ENCODE measurements around the gene CHRM1.

DNA sequence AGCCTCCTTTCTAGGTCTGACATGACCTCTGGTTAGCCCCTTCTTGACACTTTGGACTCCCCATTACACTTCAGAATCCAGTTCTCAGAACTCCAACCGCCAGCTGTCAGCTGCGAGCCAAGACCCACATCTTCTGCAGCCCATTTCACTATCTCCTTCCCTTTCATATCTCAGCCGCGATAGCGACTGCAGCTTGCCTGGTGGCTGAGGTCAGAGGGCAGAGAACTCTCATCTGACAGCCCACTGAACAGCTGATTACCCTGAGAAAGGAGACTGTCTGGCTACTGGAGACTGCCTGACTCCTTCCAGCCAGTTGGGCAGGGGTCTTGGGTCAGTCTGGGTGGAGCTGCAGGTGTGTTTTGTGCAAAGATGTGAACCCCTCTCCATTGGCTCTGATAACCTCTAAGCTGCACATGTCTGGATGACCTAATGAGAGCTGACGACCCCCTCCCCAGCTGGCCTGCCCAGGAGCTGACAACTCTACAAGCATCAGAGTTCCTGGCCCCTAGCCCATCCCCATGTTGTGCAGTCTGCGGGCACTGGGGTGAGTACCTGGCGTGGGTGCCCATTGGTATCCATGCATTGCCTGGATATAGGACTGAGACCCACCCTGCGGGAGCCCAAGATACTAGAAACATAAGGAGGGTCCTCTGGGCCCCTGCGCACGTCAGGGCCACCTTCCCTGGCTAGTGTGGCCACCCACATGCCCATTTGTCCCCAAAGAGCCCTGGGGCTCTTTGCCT is 1.1 kb downstream of the CHRM1 start:
- TF ChIP-seq, protein P1, sequence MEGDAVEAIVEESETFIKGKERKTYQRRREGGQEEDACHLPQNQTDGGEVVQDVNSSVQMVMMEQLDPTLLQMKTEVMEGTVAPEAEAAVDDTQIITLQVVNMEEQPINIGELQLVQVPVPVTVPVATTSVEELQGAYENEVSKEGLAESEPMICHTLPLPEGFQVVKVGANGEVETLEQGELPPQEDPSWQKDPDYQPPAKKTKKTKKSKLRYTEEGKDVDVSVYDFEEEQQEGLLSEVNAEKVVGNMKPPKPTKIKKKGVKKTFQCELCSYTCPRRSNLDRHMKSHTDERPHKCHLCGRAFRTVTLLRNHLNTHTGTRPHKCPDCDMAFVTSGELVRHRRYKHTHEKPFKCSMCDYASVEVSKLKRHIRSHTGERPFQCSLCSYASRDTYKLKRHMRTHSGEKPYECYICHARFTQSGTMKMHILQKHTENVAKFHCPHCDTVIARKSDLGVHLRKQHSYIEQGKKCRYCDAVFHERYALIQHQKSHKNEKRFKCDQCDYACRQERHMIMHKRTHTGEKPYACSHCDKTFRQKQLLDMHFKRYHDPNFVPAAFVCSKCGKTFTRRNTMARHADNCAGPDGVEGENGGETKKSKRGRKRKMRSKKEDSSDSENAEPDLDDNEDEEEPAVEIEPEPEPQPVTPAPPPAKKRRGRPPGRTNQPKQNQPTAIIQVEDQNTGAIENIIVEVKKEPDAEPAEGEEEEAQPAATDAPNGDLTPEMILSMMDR (IDR thresholded peaks at IDR 0.05), result no peak
- no peak for TF ChIP-seq ZFX (IDR thresholded peaks at IDR 0.05; ENCODE audit: borderline replicate concordance)

All from 22Rv1 (cell line).